Calu3 (cell line): ENCODE data around the gene ARPC1B. TPM values are rescaled to one million over a fixed set of nuclear protein-coding genes. Genes with fewer than 3 reads are reported as not detected.
A peak's percentile ranks its signal among the peaks of the same experiment; 100 is the strongest.

Experiments
- BruUV-seq: library from RNA; stranded (reverse); fragments of 400-500 nt; replicated peaks from 2 replicates; lab custom pipeline; 2021; lab: Mats Ljungman, UMichigan
- CTCF ChIA-PET: fragments of 300-600 bp; sonication (Branson Sonifier 250); formaldehyde crosslinking; loops from one replicate; lab custom pipeline; 2022; ENCODE audit warnings: antibody characterized with exemption; lab: Charles Lee
- DNase-seq: peaks from one replicate; pipeline ENCODE4 v3.0.0; 2022
- H3K27ac Mint-ChIP-seq: one replicate; pipeline ENCODE4 v1.8.0; 2022; ENCODE audit warnings: mixed read lengths; ENCODE audit not compliant: unreplicated experiment
- H3K27me3 Mint-ChIP-seq: one replicate; pipeline ENCODE4 v1.8.0; 2022; ENCODE audit warnings: mixed read lengths; ENCODE audit not compliant: unreplicated experiment
- H3K36me3 Mint-ChIP-seq: one replicate; pipeline ENCODE4 v1.8.0; 2022; ENCODE audit warnings: mild to moderate bottlenecking, moderate library complexity, mixed read lengths; ENCODE audit not compliant: insufficient read depth, unreplicated experiment
- H3K4me1 Mint-ChIP-seq: one replicate; pipeline ENCODE4 v1.8.0; 2022; ENCODE audit warnings: mild to moderate bottlenecking, low read depth, mixed read lengths; ENCODE audit not compliant: unreplicated experiment
- H3K4me3 Mint-ChIP-seq: one replicate; pipeline ENCODE4 v1.8.0; 2022; ENCODE audit warnings: mild to moderate bottlenecking, low read depth, moderate library complexity, mixed read lengths; ENCODE audit not compliant: unreplicated experiment
- H3K9me3 Mint-ChIP-seq: one replicate; pipeline ENCODE4 v1.8.0; 2022; ENCODE audit warnings: low read depth, mixed read lengths; ENCODE audit not compliant: unreplicated experiment
- intact Hi-C: fragments of 100-400 bp; cut with micrococcal nuclease; formaldehyde crosslinking; loops from one replicate; pipeline ENCODE4 v1.10.0; 2022; ENCODE audit not compliant: unreplicated experiment
- total RNA-seq: library from RNA; stranded (reverse); gene quantifications from 2 replicates; pipeline ENCODE4 v1.2.3, GENCODE V29; 2022
- TF ChIP-seq, protein P1 (sequence below): fragments of 200-600 bp; IDR thresholded peaks from one replicate; pipeline ENCODE4 v1.8.0; 2022; ENCODE audit warnings: antibody characterized with exemption; ENCODE audit not compliant: unreplicated experiment

ARPC1B gene
- total RNA-seq, 1 experiment from 2014 or later = 107 TPM

DNA sequence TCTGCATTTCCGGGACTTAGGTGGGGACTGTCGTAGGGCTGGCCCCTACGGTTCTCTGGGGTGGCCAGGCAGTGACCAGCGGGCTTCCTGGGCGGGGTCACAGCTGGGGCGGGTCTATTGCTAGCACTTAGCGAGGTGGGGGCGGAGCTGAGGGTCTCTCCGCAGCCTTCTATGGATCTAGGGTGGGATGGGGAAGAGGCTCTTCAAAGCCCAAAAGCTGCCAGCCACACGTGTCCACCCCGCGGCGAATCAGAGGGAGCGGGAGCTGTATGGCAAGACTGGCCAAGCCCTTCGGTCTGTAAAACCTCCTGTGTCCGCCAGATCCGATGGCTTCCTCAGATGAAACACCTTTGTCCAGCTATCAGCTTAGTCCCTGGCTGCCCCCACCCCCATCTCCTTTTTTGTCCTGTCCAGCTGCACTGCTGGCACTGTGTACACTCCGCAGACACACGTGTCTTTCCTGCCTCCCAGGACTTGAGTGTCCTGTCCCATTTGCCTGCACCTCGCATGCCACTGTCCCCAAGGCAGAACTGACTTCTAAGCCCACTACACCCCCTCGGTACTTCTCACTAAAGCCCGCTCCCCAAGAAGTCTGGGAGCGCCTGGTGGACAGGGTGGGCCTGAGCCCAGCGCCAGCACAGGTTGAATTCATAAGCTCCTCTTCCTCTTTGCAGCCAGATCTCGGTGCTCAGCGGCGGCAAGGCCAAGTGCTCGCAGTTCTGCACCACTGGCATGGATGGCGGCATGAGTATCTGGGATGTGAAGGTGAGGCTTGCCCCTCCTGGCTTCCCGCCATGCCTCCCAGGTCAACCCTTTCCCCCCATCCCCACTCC lies 19.0 kb downstream of the ARPC1B start:
- H3K4me3 Mint-ChIP-seq = no peak overlapping the region
- no peak overlapping the region for H3K27ac Mint-ChIP-seq
- no peaks in the 10 kb centered on the region for H3K27me3 Mint-ChIP-seq
- no TSS peak for BruUV-seq
- CTCF ChIA-PET = no interaction called here
- no peak for DNase-seq
- peaks cover 2% of the 10 kb centered on the region for H3K4me1 Mint-ChIP-seq
- no peaks in the 10 kb centered on the region for H3K9me3 Mint-ChIP-seq
- H3K36me3 Mint-ChIP-seq = peaks cover 64% of the 10 kb centered on the region
- TF ChIP-seq, protein P1, sequence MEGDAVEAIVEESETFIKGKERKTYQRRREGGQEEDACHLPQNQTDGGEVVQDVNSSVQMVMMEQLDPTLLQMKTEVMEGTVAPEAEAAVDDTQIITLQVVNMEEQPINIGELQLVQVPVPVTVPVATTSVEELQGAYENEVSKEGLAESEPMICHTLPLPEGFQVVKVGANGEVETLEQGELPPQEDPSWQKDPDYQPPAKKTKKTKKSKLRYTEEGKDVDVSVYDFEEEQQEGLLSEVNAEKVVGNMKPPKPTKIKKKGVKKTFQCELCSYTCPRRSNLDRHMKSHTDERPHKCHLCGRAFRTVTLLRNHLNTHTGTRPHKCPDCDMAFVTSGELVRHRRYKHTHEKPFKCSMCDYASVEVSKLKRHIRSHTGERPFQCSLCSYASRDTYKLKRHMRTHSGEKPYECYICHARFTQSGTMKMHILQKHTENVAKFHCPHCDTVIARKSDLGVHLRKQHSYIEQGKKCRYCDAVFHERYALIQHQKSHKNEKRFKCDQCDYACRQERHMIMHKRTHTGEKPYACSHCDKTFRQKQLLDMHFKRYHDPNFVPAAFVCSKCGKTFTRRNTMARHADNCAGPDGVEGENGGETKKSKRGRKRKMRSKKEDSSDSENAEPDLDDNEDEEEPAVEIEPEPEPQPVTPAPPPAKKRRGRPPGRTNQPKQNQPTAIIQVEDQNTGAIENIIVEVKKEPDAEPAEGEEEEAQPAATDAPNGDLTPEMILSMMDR = no peak
- intact Hi-C loops = no loop called here

DNA sequence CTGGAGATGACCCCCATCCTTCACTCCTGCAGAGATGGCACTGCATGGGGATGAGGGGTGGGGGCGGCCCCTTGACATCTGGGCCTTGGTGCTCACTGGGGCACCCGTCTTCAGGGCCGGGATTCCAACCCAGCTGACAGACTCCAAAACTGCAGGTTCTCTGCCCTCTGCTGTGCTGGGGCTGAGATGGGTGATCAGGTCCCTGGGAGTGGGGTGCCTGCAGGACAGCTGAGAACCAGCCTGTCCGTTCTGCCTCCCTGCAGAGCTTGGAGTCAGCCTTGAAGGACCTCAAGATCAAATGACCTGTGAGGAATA lies 19.6 kb downstream of the ARPC1B start:
- Mint-ChIP-seq H3K4me1 (peaks cover 7% of the 10 kb centered on the region), H3K27ac (no peak overlapping the region), H3K27me3 (no peaks in the 10 kb centered on the region), H3K9me3 (no peaks in the 10 kb centered on the region), H3K36me3 (peaks cover 68% of the 10 kb centered on the region), H3K4me3 (no peak overlapping the region)
- no TSS peak for BruUV-seq
- TF ChIP-seq, protein P1 = no peak
- intact Hi-C loops = no loop called here
- CTCF ChIA-PET = no interaction called here
- no peak for DNase-seq

- Mint-ChIP-seq H3K27ac (no peak overlapping the region), H3K4me1 (peaks cover 8% of the 10 kb centered on the region), H3K4me3 (no peak overlapping the region), H3K27me3 (no peaks in the 10 kb centered on the region), H3K36me3 (peaks cover 76% of the 10 kb centered on the region), H3K9me3 (no peaks in the 10 kb centered on the region)
- TF ChIP-seq, protein P1 = no peak
- CTCF ChIA-PET = no interaction called here
- no peak for DNase-seq
- intact Hi-C loops = no loop called here
- TSS peak; percentile 95 for BruUV-seq
Measured at GRCh38 chr7:99395616-99396327, 21.2 kb downstream of the ARPC1B start.

- TF ChIP-seq, protein P1 = no peak
- H3K4me1 Mint-ChIP-seq = peaks cover 8% of the 10 kb centered on the region
Measured at GRCh38 chr7:99396418-99397296, 22.1 kb downstream of the ARPC1B start.

More at GRCh38 chr7:99396418-99397296, 22.1 kb downstream of the ARPC1B start:
- Mint-ChIP-seq H3K36me3 (peaks cover 77% of the 10 kb centered on the region), H3K9me3 (no peaks in the 10 kb centered on the region), H3K4me3 (no peak overlapping the region), H3K27me3 (no peaks in the 10 kb centered on the region), H3K27ac (peak overlapping the region; percentile 14)
- DNase-seq = no peak
- BruUV-seq = no TSS peak
- intact Hi-C loops = no loop called here
- CTCF ChIA-PET = no interaction called here
